Measurements from ENCODE around the gene ITGA2.

DNA sequence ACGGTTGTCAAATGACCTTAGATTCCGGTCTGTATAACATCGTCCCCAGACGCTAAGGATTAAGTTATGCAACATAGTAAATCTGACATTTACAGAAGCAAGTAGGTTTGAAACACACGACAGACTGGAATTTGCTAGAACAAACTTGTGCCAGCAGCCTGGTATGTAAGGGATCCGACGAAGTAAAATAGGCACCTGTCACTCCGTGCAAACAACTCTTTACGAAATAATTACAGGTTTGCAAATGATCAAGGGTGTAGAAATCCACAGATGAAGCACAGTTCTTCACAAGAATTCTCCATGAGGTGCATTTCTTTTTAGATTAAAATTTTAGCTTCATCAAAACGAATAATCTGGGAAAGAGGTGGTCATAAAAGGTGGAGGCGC is 119.9 kb downstream of the ITGA2 start:
- TF ChIP-seq, protein P1, sequence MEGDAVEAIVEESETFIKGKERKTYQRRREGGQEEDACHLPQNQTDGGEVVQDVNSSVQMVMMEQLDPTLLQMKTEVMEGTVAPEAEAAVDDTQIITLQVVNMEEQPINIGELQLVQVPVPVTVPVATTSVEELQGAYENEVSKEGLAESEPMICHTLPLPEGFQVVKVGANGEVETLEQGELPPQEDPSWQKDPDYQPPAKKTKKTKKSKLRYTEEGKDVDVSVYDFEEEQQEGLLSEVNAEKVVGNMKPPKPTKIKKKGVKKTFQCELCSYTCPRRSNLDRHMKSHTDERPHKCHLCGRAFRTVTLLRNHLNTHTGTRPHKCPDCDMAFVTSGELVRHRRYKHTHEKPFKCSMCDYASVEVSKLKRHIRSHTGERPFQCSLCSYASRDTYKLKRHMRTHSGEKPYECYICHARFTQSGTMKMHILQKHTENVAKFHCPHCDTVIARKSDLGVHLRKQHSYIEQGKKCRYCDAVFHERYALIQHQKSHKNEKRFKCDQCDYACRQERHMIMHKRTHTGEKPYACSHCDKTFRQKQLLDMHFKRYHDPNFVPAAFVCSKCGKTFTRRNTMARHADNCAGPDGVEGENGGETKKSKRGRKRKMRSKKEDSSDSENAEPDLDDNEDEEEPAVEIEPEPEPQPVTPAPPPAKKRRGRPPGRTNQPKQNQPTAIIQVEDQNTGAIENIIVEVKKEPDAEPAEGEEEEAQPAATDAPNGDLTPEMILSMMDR (conservative IDR thresholded peaks at IDR 0.05) = no peak
- TF ChIP-seq ZFX (IDR thresholded peaks at IDR 0.05) = no peak

Measured in C4-2B (cell line).